C4-2B (cell line): Measurements from ENCODE around the gene UVSSA.

Source experiments
- CTCF ChIP-seq: fragments of 450-650 bp; conservative IDR thresholded peaks from 2 replicates; pipeline ENCODE4 v1.5.1; 2017; ENCODE audit warnings: mild to moderate bottlenecking
- ZFX ChIP-seq: fragments of 450-650 bp; IDR thresholded peaks from 2 replicates; pipeline ENCODE4 v1.6.1; 2017

DNA sequence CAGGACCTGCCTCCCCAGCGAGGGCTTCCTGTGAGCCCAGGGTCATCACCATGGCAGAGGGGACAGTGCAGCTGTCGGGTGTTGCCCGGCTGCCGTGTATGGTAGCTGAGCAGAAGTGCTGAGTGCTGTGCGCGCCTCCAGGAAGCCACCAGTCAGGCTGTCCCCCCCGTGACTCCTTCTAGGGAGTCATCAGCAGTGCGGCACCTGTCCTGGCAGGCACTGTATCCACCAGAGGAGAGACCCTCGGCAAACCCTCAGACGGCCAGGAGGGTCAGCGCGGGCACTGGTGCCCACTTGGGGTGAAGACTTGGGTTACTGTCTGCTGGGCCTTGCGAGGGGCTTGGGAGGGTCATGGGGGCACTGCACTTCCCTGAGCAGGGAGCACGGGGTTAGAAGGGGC lies 8.4 kb downstream of the UVSSA start:
- TF ChIP-seq CTCF (no peak), ZFX (no peak)
